ENCODE measurements around the gene SLC27A5. TPM values are rescaled to one million over a fixed set of nuclear protein-coding genes. Genes with fewer than 3 reads are reported as not detected.
"Not testable (repeated sequence)": the region's sequence is repeated elsewhere in the genome, so short reads cannot be mapped to it uniquely, and the experiment has no call there.

SLC27A5 gene
- total and polyA plus RNA-seq, 2 experiments from 2014 or later: 3.6 to 5.1 TPM

GRCh38 chr19:58474997-58475713 is 36.6 kb downstream of the SLC27A5 start:
- peak overlapping the region; percentile 73 for H3K4me2 ChIP-seq (ENCODE audit: unreplicated experiment)
- peak overlapping the region; percentile 94 for H3K27ac ChIP-seq
- H3K9ac ChIP-seq: peak overlapping the region; percentile 88
- peaks cover 16% of the 10 kb centered on the region for H3K4me1 ChIP-seq (ENCODE audit: insufficient read depth)
- in situ Hi-C loops (cut with MboI): no loop called here
- no peaks in the 10 kb centered on the region for H3K79me2 ChIP-seq (ENCODE audit: insufficient read depth)
- 23 to 25% methylated on average over 24 to 27 of the region's 27 CpGs for WGBS, 2 experiments (ENCODE audit: low coverage in 1 of 2, low lambda C conversion rate in 2 of 2, missing lambda C conversion rate in 2 of 2)
- TF ChIP-seq EZH2phosphoT487 (IDR thresholded peaks at IDR 0.05; ENCODE audit: insufficient read depth, low read depth) (no peak), EZH2 (IDR thresholded peaks at IDR 0.05; ENCODE audit: insufficient read depth, poor library complexity, severe bottlenecking) (no peak)
- DNase-seq: no peak
- no peaks in the 10 kb centered on the region for H3K27me3 ChIP-seq (replicated peaks; ENCODE audit: insufficient read depth)
- no peaks in the 10 kb centered on the region for H3K9me3 ChIP-seq (ENCODE audit: low read depth)
- H2AFZ ChIP-seq: peak overlapping the region; percentile 73
- peaks cover 21% of the 10 kb centered on the region for H3F3A ChIP-seq (ENCODE audit: insufficient read depth)
- H3K9me2 ChIP-seq (ENCODE audit: insufficient read depth): no peaks in the 10 kb centered on the region
- no peaks in the 10 kb centered on the region; the same call in 1 of the 2 replicates for H3K36me3 ChIP-seq (ENCODE audit: low read depth)
- no peaks in the 10 kb centered on the region for H4K20me1 ChIP-seq (ENCODE audit: insufficient read depth)
- peak overlapping the region; percentile 76 for H3K4me3 ChIP-seq

GRCh38 chr19:58474291-58474996 is 37.3 kb downstream of the SLC27A5 start:
- H3K36me3 ChIP-seq (ENCODE audit: low read depth): no peaks in the 10 kb centered on the region; the same call in 1 of the 2 replicates
- peak overlapping the region; percentile 88 for H3K9ac ChIP-seq
- peaks cover 2% of the 10 kb centered on the region for H3K79me2 ChIP-seq (ENCODE audit: insufficient read depth)
- H3K4me3 ChIP-seq: peak overlapping the region; percentile 76; the same call in 1 of the 2 replicates
- H3K4me1 ChIP-seq (ENCODE audit: insufficient read depth): peaks cover 16% of the 10 kb centered on the region
- peak overlapping the region; percentile 94 for H3K27ac ChIP-seq
- H3F3A ChIP-seq (ENCODE audit: insufficient read depth): peaks cover 21% of the 10 kb centered on the region
- H3K4me2 ChIP-seq (ENCODE audit: unreplicated experiment): peak overlapping the region; percentile 73
- no peaks in the 10 kb centered on the region for H3K9me2 ChIP-seq (ENCODE audit: insufficient read depth)
- WGBS, 2 experiments (ENCODE audit: low coverage in 1 of 2, low lambda C conversion rate in 2 of 2, missing lambda C conversion rate in 2 of 2): 76 to 78% methylated on average over 12 of the region's 12 CpGs
- no peaks in the 10 kb centered on the region for H4K20me1 ChIP-seq (ENCODE audit: insufficient read depth)
- no peaks in the 10 kb centered on the region for H3K9me3 ChIP-seq (ENCODE audit: low read depth)
- in situ Hi-C loops (cut with MboI): no loop called here
- H3K27me3 ChIP-seq (replicated peaks; ENCODE audit: insufficient read depth): no peaks in the 10 kb centered on the region
- DNase-seq: peak; percentile 56
- TF ChIP-seq EZH2phosphoT487 (IDR thresholded peaks at IDR 0.05; ENCODE audit: insufficient read depth, low read depth): no peak
- no peak for TF ChIP-seq EZH2 (IDR thresholded peaks at IDR 0.05; ENCODE audit: insufficient read depth, poor library complexity, severe bottlenecking)
- no peak overlapping the region for H2AFZ ChIP-seq

- in situ Hi-C loops (cut with MboI): no loop called here
Measured at GRCh38 chr19:58473775-58474174, 38.0 kb downstream of the SLC27A5 start.

GRCh38 chr19:58471736-58472135 is 40.1 kb downstream of the SLC27A5 start:
- TF ChIP-seq EZH2phosphoT487 (IDR thresholded peaks at IDR 0.05; ENCODE audit: insufficient read depth, low read depth): no peak
- no peak for TF ChIP-seq EZH2 (IDR thresholded peaks at IDR 0.05; ENCODE audit: insufficient read depth, poor library complexity, severe bottlenecking)
- in situ Hi-C loops (cut with MboI): no loop called here
- no peak overlapping the region for H3K4me2 ChIP-seq (ENCODE audit: unreplicated experiment)
- H2AFZ ChIP-seq: no peak overlapping the region
- peaks cover 27% of the 10 kb centered on the region for H3K79me2 ChIP-seq (ENCODE audit: insufficient read depth)
- no peaks in the 10 kb centered on the region for H3K9me2 ChIP-seq (ENCODE audit: insufficient read depth)
- H3K27ac ChIP-seq: no peak overlapping the region
- WGBS, 2 experiments (ENCODE audit: low coverage in 1 of 2, low lambda C conversion rate in 2 of 2, missing lambda C conversion rate in 2 of 2): 93 to 97% methylated on average over 26 to 39 of the region's 39 CpGs
- H4K20me1 ChIP-seq (ENCODE audit: insufficient read depth): no peaks in the 10 kb centered on the region
- DNase-seq: no peak
- H3K9ac ChIP-seq: no peak overlapping the region
- H3K4me1 ChIP-seq (ENCODE audit: insufficient read depth): peaks cover 16% of the 10 kb centered on the region
- H3K27me3 ChIP-seq (replicated peaks; ENCODE audit: insufficient read depth): no peaks in the 10 kb centered on the region
- peaks cover 21% of the 10 kb centered on the region for H3F3A ChIP-seq (ENCODE audit: insufficient read depth)
- no peaks in the 10 kb centered on the region for H3K9me3 ChIP-seq (ENCODE audit: low read depth)
- H3K4me3 ChIP-seq: no peak overlapping the region
- H3K36me3 ChIP-seq (ENCODE audit: low read depth): no peaks in the 10 kb centered on the region; the same call in 1 of the 2 replicates

More at GRCh38 chr19:58473775-58474174, 38.0 kb downstream of the SLC27A5 start:
- no peaks in the 10 kb centered on the region for H3K27me3 ChIP-seq (replicated peaks; ENCODE audit: insufficient read depth)
- TF ChIP-seq EZH2phosphoT487 (IDR thresholded peaks at IDR 0.05; ENCODE audit: insufficient read depth, low read depth) (no peak), EZH2 (IDR thresholded peaks at IDR 0.05; ENCODE audit: insufficient read depth, poor library complexity, severe bottlenecking) (no peak)
- no peaks in the 10 kb centered on the region for H3K9me2 ChIP-seq (ENCODE audit: insufficient read depth)
- no peak for DNase-seq
- H3K4me1 ChIP-seq (ENCODE audit: insufficient read depth): peaks cover 16% of the 10 kb centered on the region
- H3K36me3 ChIP-seq (ENCODE audit: low read depth): no peaks in the 10 kb centered on the region; the same call in 1 of the 2 replicates
- H2AFZ ChIP-seq: no peak overlapping the region
- no peak overlapping the region for H3K4me2 ChIP-seq (ENCODE audit: unreplicated experiment)
- no peaks in the 10 kb centered on the region for H3K9me3 ChIP-seq (ENCODE audit: low read depth)
- H3K9ac ChIP-seq: no peak overlapping the region
- no peaks in the 10 kb centered on the region for H4K20me1 ChIP-seq (ENCODE audit: insufficient read depth)
- no peak overlapping the region for H3K4me3 ChIP-seq
- H3F3A ChIP-seq (ENCODE audit: insufficient read depth): peaks cover 21% of the 10 kb centered on the region
- H3K27ac ChIP-seq: no peak overlapping the region
- H3K79me2 ChIP-seq (ENCODE audit: insufficient read depth): peaks cover 9% of the 10 kb centered on the region

- H2AFZ ChIP-seq; H3K27me3 ChIP-seq (replicated peaks; ENCODE audit: insufficient read depth); H3K9me2 ChIP-seq (ENCODE audit: insufficient read depth); H3K36me3 ChIP-seq (ENCODE audit: low read depth); H3K27ac ChIP-seq; DNase-seq; H3K4me2 ChIP-seq (ENCODE audit: unreplicated experiment); H3K4me3 ChIP-seq; H4K20me1 ChIP-seq (ENCODE audit: insufficient read depth); H3K9me3 ChIP-seq (ENCODE audit: low read depth); H3K9ac ChIP-seq; in situ Hi-C loops (cut with MboI): not testable (repeated sequence)
- Histone ChIP-seq H3K4me1 (ENCODE audit: insufficient read depth) (peaks cover 16% of the 10 kb centered on the region), H3K79me2 (ENCODE audit: insufficient read depth) (peaks cover 27% of the 10 kb centered on the region), H3F3A (ENCODE audit: insufficient read depth) (peaks cover 21% of the 10 kb centered on the region)
- 93 to 96% methylated on average over 13 to 35 of the region's 53 CpGs for WGBS, 2 experiments (ENCODE audit: low coverage in 1 of 2, low lambda C conversion rate in 2 of 2, missing lambda C conversion rate in 2 of 2)
Measured at GRCh38 chr19:58470837-58471543, 40.8 kb downstream of the SLC27A5 start.

Measured in GM23248 (cell line).